Ishikawa (cell line): ENCODE measurements around the gene RALGAPA2.

Experiments
- CEBPB ChIP-seq: IDR thresholded peaks from 2 replicates; pipeline ENCODE4 v1.6.1; 2012
- CREB1 ChIP-seq: IDR thresholded peaks from 2 replicates; pipeline ENCODE4 v1.6.1; 2012; ENCODE audit warnings: low read depth
- EP300 ChIP-seq: IDR thresholded peaks from 2 replicates; pipeline ENCODE4 v1.6.1; 2012; ENCODE audit warnings: borderline replicate concordance
- RAD21 ChIP-seq: IDR thresholded peaks from 2 replicates; pipeline ENCODE4 v1.6.1; 2012; ENCODE audit warnings: low read depth
- YY1 ChIP-seq: IDR thresholded peaks from 2 replicates; pipeline ENCODE4 v1.6.1; 2012; ENCODE audit warnings: low read depth
- ZBTB7A ChIP-seq: IDR thresholded peaks from 2 replicates; pipeline ENCODE4 v1.6.1; 2012; ENCODE audit warnings: low read depth

DNA sequence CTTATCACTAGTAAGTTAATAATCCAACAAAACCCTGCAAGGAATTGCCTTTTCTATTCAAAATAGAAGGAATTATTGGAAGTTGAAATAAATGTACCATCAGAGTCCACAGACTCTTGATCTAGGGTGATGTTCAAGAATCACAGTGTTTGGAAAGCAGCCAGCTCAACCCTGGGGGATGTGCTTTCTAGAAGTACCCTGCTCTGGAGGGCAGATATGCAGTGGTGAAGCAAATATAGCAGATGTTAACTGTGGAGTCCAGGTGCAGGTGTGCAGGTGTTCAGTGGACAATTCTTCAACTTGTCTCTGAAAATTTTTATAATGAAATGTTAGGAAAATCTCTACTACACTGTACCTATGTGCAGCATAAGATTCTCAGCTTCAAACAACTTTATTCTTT is 353.6 kb downstream of the RALGAPA2 start:
- TF ChIP-seq EP300 (no peak), ZBTB7A (no peak), YY1 (no peak), CEBPB (no peak), RAD21 (no peak), CREB1 (no peak)
